Neural progenitor cell (in vitro differentiated cells): ENCODE data around the gene BUD23. TPM values are rescaled to one million over a fixed set of nuclear protein-coding genes. Genes with fewer than 3 reads are reported as not detected.
"Not testable (repeated sequence)": the region's sequence is repeated elsewhere in the genome, so short reads cannot be mapped to it uniquely, and the experiment has no call there.

Experiments
- DNase-seq: peaks from one replicate; pipeline ENCODE4 v3.0.0-alpha.2; 2016; ENCODE audit warnings: low spot score
- H2AFZ ChIP-seq: fragments of 200-600 bp; sonication (generic); replicated peaks from 2 replicates; pipeline ENCODE4 v1.6.1; 2016; ENCODE audit warnings: antibody characterized with exemption
- H3F3A ChIP-seq: fragments of 200-600 bp; sonication (generic); 2 replicates; pipeline ENCODE4 v1.6.1; 2016; ENCODE audit warnings: antibody characterized with exemption, low read depth
- H3K27ac ChIP-seq: fragments of 200-600 bp; sonication (generic); 2 replicates; pipeline ENCODE4 v1.5.1; 2016; ENCODE audit warnings: mild to moderate bottlenecking
- H3K27me3 ChIP-seq: fragments of 200-600 bp; sonication (generic); 2 replicates; pipeline ENCODE4 v1.6.1; 2016; ENCODE audit warnings: mild to moderate bottlenecking, moderate library complexity
- H3K36me3 ChIP-seq: fragments of 200-600 bp; sonication (generic); 2 replicates; pipeline ENCODE4 v1.5.1; 2016
- H3K4me1 ChIP-seq: fragments of 200-600 bp; sonication (generic); 2 replicates; pipeline ENCODE4 v1.6.1; 2016; ENCODE audit warnings: mixed run types
- H3K4me2 ChIP-seq: fragments of 200-600 bp; sonication (generic); 2 replicates; pipeline ENCODE4 v1.6.1; 2016
- H3K4me3 ChIP-seq: fragments of 200-600 bp; sonication (generic); 2 replicates; pipeline ENCODE4 v1.5.1; 2016
- H3K79me2 ChIP-seq: fragments of 200-600 bp; sonication (generic); 2 replicates; pipeline ENCODE4 v1.6.1; 2016; ENCODE audit warnings: low read depth
- H3K9ac ChIP-seq: fragments of 200-600 bp; sonication (generic); 2 replicates; pipeline ENCODE4 v1.6.1; 2016
- H3K9me3 ChIP-seq: fragments of 200-600 bp; sonication (generic); 2 replicates; pipeline ENCODE4 v1.5.1; 2016; ENCODE audit warnings: low read depth
- H4K20me1 ChIP-seq: fragments of 200-600 bp; sonication (generic); 2 replicates; pipeline ENCODE4 v1.6.1; 2016; ENCODE audit warnings: low read depth
- H3K27ac Mint-ChIP-seq: 3 replicates; pipeline ENCODE4 v1.8.0; 2021; ENCODE audit warnings: mixed read lengths
- H3K27me3 Mint-ChIP-seq: 2 replicates; pipeline ENCODE4 v1.8.0; 2022; ENCODE audit warnings: low read depth, mild to moderate bottlenecking, inconsistent platforms, moderate library complexity, mixed read lengths; ENCODE audit not compliant: insufficient read depth
- H3K36me3 Mint-ChIP-seq: 3 replicates; pipeline ENCODE4 v1.8.0; 2021; ENCODE audit warnings: mixed read lengths
- H3K4me1 Mint-ChIP-seq: 3 replicates; pipeline ENCODE4 v1.8.0; 2021; ENCODE audit warnings: mixed read lengths
- H3K4me3 Mint-ChIP-seq: 3 replicates; pipeline ENCODE4 v1.8.0; 2021; ENCODE audit warnings: mild to moderate bottlenecking, moderate library complexity, mixed read lengths
- H3K9me3 Mint-ChIP-seq: 3 replicates; pipeline ENCODE4 v1.8.0; 2020; ENCODE audit warnings: mixed read lengths
- EZH2 ChIP-seq: fragments of 200-600 bp; sonication (generic); IDR thresholded peaks from 2 replicates; pipeline ENCODE4 v1.6.1; 2017; ENCODE audit warnings: antibody characterized with exemption, mild to moderate bottlenecking, moderate library complexity
- EZH2phosphoT487 ChIP-seq: fragments of 200-600 bp; sonication (generic); IDR thresholded peaks from 2 replicates; pipeline ENCODE4 v1.6.1; 2017; ENCODE audit warnings: antibody characterized with exemption
- total RNA-seq: library from RNA; depleted of rRNA; stranded (reverse); fragments of >200 nt; gene quantifications from 2 replicates; pipeline ENCODE4 v1.2.3, GENCODE V29; 2015; ENCODE audit warnings: low replicate concordance
- TF ChIP-seq, protein P1 (sequence below): fragments of 200-600 bp; sonication (generic); IDR thresholded peaks from 2 replicates; pipeline ENCODE4 v1.5.1; 2017; ENCODE audit warnings: antibody characterized with exemption, mild to moderate bottlenecking

BUD23 gene
- total RNA-seq, 1 donor from 2014 or later, result 22.8 TPM

DNA sequence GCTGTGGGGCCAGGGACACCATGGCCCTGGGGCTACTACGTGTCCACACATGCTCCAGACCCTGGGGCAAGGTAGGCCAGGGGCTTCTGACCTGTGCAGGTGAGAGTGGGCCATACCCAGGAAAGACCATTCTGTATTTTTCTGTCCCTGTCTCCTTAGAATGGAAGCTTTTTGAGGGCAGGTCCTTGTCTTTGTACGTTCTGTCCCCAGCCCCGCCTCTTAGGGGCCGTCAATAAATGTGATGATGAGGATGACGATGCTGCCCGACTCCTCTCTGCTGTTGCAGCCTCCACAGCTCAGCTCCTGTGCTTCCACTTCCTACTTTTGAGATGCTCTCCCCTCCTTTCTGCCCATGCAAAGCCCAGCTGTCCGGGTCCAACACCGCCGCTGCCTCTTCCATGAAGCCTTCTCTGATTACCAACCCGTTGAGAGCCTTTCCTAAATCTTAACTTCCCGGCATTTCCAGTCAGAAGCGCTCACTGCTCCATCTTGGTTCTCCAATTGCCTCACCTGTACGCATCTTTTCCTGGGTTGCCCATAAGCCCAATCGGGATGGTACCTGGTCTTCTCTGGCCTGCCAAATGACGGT lies 11.4 kb upstream of the BUD23 start:
- Mint-ChIP-seq H3K27ac (no peak overlapping the region), H3K27me3 (peaks cover 3% of the 10 kb centered on the region), H3K4me3 (no peak overlapping the region), H3K36me3 (peaks cover 7% of the 10 kb centered on the region), H3K9me3 (no peaks in the 10 kb centered on the region), H3K4me1 (peaks cover 13% of the 10 kb centered on the region)
- H3F3A ChIP-seq, result peaks cover 7% of the 10 kb centered on the region
- no peak for TF ChIP-seq EZH2
- TF ChIP-seq, protein P1, sequence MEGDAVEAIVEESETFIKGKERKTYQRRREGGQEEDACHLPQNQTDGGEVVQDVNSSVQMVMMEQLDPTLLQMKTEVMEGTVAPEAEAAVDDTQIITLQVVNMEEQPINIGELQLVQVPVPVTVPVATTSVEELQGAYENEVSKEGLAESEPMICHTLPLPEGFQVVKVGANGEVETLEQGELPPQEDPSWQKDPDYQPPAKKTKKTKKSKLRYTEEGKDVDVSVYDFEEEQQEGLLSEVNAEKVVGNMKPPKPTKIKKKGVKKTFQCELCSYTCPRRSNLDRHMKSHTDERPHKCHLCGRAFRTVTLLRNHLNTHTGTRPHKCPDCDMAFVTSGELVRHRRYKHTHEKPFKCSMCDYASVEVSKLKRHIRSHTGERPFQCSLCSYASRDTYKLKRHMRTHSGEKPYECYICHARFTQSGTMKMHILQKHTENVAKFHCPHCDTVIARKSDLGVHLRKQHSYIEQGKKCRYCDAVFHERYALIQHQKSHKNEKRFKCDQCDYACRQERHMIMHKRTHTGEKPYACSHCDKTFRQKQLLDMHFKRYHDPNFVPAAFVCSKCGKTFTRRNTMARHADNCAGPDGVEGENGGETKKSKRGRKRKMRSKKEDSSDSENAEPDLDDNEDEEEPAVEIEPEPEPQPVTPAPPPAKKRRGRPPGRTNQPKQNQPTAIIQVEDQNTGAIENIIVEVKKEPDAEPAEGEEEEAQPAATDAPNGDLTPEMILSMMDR, result no peak
- TF ChIP-seq EZH2phosphoT487, result no peak
- no peak for DNase-seq
- H3K4me3 ChIP-seq, result no peak overlapping the region
- no peak overlapping the region for H3K27ac ChIP-seq
- peaks cover 20% of the 10 kb centered on the region for H4K20me1 ChIP-seq
- H2AFZ ChIP-seq, result no peak overlapping the region
- H3K9me3 ChIP-seq, result no peaks in the 10 kb centered on the region
- peaks cover 8% of the 10 kb centered on the region for H3K4me1 ChIP-seq
- no peak overlapping the region for H3K9ac ChIP-seq
- H3K4me2 ChIP-seq, result no peak overlapping the region
- H3K27me3 ChIP-seq, result no peaks in the 10 kb centered on the region
- no peaks in the 10 kb centered on the region for H3K36me3 ChIP-seq
- no peaks in the 10 kb centered on the region for H3K79me2 ChIP-seq

GRCh38 chr7:73674468-73675124 lies 8.8 kb upstream of the BUD23 start:
- Histone ChIP-seq H3K9ac (no peak overlapping the region), H2AFZ (no peak overlapping the region), H3K27me3 (no peaks in the 10 kb centered on the region), H4K20me1 (peaks cover 16% of the 10 kb centered on the region), H3K4me1 (no peaks in the 10 kb centered on the region), H3K27ac (no peak overlapping the region), H3K4me3 (no peak overlapping the region), H3K9me3 (no peaks in the 10 kb centered on the region), H3K4me2 (no peak overlapping the region), H3F3A (peaks cover 7% of the 10 kb centered on the region), H3K36me3 (no peaks in the 10 kb centered on the region), H3K79me2 (no peaks in the 10 kb centered on the region)
- peaks cover 16% of the 10 kb centered on the region for H3K36me3 Mint-ChIP-seq
- H3K27me3 Mint-ChIP-seq, result peaks cover 4% of the 10 kb centered on the region
- peaks cover 7% of the 10 kb centered on the region for H3K4me1 Mint-ChIP-seq
- H3K27ac Mint-ChIP-seq, result no peak overlapping the region
- DNase-seq, result no peak
- no peaks in the 10 kb centered on the region for H3K9me3 Mint-ChIP-seq
- TF ChIP-seq EZH2phosphoT487 (no peak), EZH2 (no peak)
- peak overlapping the region; percentile 43 for H3K4me3 Mint-ChIP-seq

DNA sequence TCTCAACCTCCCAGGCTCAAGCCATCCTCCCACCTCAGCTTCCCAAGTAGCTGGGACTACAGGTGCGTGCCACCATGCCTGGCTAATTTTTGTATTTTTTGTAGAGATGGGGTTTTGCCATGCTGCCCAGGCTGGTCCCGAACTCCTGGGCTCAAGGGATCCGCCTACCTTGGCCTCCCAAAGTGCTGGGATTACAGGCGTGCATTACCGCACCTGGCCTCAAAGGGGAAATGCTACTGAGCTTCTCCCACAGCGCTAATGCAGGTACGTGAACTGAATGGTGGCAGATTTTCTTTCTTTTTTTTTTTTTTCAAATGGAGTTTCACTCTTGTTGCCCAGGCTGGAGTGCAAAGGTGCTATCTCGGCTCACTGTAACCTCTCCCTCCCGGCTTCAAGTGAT lies 7.3 kb upstream of the BUD23 start:
- H3K4me3 Mint-ChIP-seq, H3K27me3 Mint-ChIP-seq, H3F3A ChIP-seq, H3K36me3 ChIP-seq, DNase-seq, H3K27ac ChIP-seq, H3K4me1 ChIP-seq, H3K4me2 ChIP-seq, H3K27me3 ChIP-seq, H3K9me3 Mint-ChIP-seq, H3K9me3 ChIP-seq, H2AFZ ChIP-seq, H3K9ac ChIP-seq, H3K4me3 ChIP-seq, H3K27ac Mint-ChIP-seq: not testable (repeated sequence)
- Mint-ChIP-seq H3K36me3 (peaks cover 17% of the 10 kb centered on the region), H3K4me1 (peaks cover 13% of the 10 kb centered on the region)
- Histone ChIP-seq H4K20me1 (peaks cover 20% of the 10 kb centered on the region), H3K79me2 (peaks cover 14% of the 10 kb centered on the region)

GRCh38 chr7:73678862-73679261 lies 4.5 kb upstream of the BUD23 start:
- no peak overlapping the region for H3K4me3 Mint-ChIP-seq

More at GRCh38 chr7:73678862-73679261, 4.5 kb upstream of the BUD23 start:
- Histone ChIP-seq H3K27me3 (no peaks in the 10 kb centered on the region), H3K9ac (no peak overlapping the region), H3K4me3 (no peak overlapping the region), H4K20me1 (peaks cover 26% of the 10 kb centered on the region), H2AFZ (no peak overlapping the region), H3K4me1 (peaks cover 9% of the 10 kb centered on the region), H3K36me3 (no peaks in the 10 kb centered on the region), H3K9me3 (no peaks in the 10 kb centered on the region), H3K27ac (no peak overlapping the region), H3F3A (peaks cover 7% of the 10 kb centered on the region), H3K79me2 (peaks cover 38% of the 10 kb centered on the region), H3K4me2 (no peak overlapping the region)
- TF ChIP-seq, protein P1, result no peak
- no peak for TF ChIP-seq EZH2phosphoT487
- TF ChIP-seq EZH2, result no peak
- H3K27me3 Mint-ChIP-seq, result peaks cover 7% of the 10 kb centered on the region
- H3K36me3 Mint-ChIP-seq, result peaks cover 14% of the 10 kb centered on the region
- peaks cover 20% of the 10 kb centered on the region for H3K4me1 Mint-ChIP-seq
- DNase-seq, result no peak
- no peak overlapping the region for H3K27ac Mint-ChIP-seq
- H3K9me3 Mint-ChIP-seq, result no peaks in the 10 kb centered on the region
